LoVo (cell line): ENCODE data around the gene TRDN.
"Not testable (repeated sequence)": the region's sequence is repeated elsewhere in the genome, so short reads cannot be mapped to it uniquely, and the experiment has no call there.

Experiments used
- DNase-seq: peaks from one replicate; pipeline ENCODE4 v3.0.0-alpha.2; 2016; ENCODE audit warnings: low spot score

TRDN gene

GRCh38 chr6:123629258-123629941 is 7.3 kb downstream of the TRDN start:
- DNase-seq: no peak

- DNase-seq: no peak
Observed at GRCh38 chr6:123625696-123626095, 11.1 kb downstream of the TRDN start.

- DNase-seq: no peak
Observed at GRCh38 chr6:123622780-123623179, 14.0 kb downstream of the TRDN start.

DNA sequence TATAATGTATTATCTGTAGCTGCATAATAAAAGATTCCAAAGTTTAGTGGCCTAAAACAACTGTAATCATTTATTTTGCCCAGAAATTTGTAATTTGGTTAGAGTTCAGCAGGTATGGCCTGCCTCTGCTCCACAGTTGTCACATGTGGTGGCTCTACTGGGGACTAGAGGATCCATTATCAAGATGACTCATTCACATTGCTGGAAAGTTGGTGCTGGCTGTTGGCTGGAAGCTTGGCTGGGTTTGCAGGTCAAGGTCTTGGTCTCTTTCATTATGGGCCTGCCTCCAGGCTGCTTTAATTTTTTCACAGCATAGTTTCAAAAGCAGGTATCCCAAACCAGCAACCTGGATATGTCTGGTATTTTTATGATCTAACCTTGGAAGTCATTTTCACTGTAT is 17.6 kb downstream of the TRDN start:
- DNase-seq: no peak

DNA sequence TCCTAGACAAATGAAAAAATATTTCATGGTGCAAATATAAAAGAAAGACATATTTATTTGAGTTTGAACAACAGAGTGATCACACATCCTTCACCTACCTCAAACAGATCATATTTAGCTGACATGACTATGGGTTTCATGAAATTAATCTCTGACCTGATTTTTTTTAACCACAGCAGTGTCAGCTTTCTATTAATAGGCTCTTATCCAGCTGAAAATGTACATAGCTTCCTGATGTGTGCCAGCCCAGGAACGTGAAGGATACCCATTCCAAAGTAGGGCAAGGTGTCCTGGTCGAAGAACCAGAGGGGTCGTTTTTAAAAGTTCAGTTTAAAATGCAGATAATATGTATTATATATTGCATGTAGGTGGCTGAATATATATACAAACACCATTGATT is 19.8 kb downstream of the TRDN start:
- no peak for DNase-seq

DNA sequence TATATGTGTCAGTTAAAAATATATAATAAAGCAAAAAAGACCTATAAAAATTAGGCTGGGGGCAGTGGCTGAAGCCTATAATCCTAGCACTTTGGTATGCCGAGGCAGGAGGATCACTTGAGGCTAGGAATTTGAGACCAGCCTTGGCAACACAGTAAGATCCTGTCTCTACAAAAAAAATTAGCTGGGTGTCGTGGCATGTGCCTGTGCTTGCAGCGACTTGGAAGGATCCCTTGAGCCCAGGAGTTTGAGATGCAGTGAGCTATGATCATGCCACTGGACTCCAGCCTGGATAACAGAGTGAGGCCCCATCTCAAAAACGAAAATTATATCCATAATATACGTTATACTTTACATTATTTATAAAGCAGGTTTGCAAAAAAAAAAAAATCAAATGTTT is 20.7 kb downstream of the TRDN start:
- no peak for DNase-seq

- no peak for DNase-seq
Observed at GRCh38 chr6:123610779-123611178, 26.0 kb downstream of the TRDN start.

- no peak for DNase-seq
Observed at GRCh38 chr6:123604067-123604466, 32.7 kb downstream of the TRDN start.

DNA sequence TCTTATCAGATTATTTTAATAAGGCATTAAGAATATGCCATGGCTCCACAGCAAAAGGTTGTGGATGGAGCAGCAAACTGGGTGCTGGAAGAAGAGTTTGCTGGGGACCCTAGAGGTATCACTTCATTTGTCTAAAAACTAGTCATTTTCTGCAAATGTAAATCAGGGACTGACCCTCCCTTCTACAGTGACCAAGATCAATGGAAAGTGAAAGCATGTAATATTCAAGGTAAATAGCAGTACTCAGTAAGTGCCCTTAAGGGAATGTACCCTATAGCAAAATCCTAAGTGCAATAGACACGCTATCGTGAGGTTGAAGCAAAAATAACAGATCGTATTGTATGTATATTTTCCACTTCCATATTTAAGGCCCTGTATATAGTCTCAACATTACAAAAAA is 38.7 kb downstream of the TRDN start:
- DNase-seq: no peak

DNA sequence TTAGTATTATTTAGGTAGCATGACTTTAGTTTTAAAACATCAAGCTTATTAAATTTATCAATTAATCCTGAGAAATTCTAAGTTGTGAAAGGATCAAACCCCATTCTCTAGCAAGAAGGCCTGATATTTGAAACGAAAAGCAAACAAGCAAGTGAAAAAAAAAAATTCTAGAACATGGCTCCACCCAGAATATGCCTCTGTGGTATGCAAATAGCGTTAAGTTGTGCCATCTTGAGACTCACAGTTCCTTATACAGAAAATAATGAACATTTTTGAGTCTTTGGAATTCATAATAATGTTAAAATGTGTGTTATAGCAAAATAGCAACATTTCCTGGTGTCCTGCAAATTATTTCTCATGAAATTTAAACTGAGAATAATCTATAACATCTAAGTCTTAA is 42.0 kb downstream of the TRDN start:
- DNase-seq: no peak

DNA sequence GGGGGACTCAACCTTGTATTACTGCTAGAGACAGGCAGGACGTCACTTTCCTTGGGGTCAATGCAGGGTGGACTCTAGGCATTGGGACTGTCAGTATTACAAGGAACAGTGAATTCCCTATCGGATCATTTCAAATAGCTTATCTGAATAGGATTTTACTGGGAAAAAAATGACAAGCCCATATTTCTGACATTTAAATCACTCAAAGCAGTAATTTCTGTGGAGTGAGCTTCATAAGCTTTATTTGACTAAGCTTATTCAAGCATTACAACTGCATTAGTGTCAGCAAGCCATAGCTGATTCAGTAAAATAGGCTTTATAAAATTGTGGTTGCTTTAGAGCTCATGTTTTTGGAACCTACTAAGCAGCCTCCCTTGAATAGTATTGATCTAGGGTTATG is 44.3 kb downstream of the TRDN start:
- DNase-seq: no peak

- no peak for DNase-seq
Observed at GRCh38 chr6:123589973-123590372, 46.8 kb downstream of the TRDN start.

- no peak for DNase-seq
Observed at GRCh38 chr6:123589317-123589716, 47.4 kb downstream of the TRDN start.

DNA sequence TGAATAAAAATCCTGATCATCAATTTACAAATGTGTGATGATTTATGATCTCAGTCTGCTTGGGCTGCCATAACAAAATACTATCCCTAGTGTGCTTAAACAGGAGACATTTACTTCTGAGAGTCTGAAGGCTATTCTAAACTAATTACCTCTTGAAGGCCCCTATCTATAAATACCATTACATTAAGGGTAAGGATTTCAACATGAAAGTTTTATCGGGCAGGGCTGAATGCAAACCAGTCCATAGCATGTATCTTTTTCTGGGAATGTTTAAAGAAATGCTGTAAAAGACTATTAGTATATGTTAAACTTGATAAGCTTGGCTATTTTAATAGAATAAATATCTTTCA is 48.2 kb downstream of the TRDN start:
- no peak for DNase-seq

DNA sequence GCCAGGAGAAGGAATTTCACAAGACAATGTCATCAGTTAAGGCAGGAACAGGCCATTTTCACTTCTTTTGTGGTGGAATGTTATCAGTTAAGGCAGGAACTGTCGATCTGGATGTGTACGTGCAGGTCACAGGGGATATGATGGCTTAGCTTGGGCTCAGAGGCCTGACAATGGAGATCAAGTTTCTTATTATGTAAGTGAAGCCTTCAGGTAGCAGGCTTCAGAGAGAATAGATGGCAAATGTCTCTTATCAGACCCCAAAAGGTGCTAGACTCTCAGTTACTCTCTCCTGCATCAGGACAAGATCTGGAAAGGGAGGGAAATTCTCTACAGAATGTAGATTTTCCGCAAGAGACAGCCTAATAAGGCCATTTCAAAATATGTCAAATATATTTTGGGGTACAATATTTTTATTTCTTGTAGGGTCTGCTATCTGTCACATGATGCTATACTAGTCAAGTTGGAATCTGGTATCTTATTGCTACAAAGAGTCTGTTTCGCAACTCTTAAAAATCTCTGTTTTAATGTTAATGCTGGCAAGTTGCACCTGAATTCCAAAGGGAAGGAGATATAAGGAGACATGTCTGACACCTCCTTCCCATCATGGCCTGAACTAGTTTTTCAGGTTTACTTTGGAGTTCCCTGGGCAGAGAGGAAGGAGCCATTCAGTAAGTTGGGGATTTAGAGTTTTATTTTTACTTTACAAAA is 48.8 kb downstream of the TRDN start:
- DNase-seq: no peak

- DNase-seq: not testable (repeated sequence)
Observed at GRCh38 chr6:123587407-123587806, 49.3 kb downstream of the TRDN start.

- no peak for DNase-seq
Observed at GRCh38 chr6:123580331-123580730, 56.4 kb downstream of the TRDN start.

DNA sequence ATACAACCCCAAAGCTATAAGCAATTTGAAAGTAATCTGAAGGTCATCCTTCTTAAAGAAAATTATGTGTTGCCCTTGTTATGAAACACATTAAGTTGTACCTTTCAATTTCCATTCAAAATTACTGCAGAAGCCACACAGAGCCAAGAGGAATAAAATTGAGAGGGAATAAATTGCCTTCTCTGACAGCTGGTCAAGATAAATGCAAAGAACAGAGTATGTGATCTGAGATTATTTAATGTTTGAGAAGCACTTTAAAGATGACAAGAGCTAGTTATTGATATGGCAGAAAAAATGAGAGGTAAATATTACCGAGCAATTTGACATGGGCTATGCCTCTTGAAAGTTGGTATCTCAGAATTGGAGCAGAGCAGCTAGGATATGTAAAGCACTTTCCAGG is 61.6 kb downstream of the TRDN start:
- no peak for DNase-seq

- no peak for DNase-seq
Observed at GRCh38 chr6:123570813-123571684, 65.7 kb downstream of the TRDN start.

GRCh38 chr6:123569575-123569974 is 67.2 kb downstream of the TRDN start:
- DNase-seq: no peak

GRCh38 chr6:123565529-123565928 is 71.2 kb downstream of the TRDN start:
- no peak for DNase-seq

DNA sequence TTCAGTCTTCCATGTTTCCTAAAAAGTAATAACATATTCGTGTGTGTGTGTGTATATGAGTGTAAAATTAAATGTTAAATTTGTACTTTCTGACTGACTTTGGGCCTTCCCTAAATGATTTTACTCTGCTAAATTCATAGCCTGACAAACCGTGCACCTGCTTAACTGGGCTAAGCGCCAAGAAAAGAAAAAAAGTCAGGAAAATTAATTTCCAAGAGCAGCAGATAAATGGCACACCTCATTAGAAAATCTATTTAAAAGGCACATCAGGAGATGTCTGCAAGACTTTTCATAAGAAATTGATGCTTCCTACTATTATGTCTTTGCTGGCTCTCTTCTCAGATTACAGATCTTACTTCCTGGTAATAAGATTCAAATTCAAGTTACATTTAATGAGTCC is 72.4 kb downstream of the TRDN start:
- no peak for DNase-seq

- DNase-seq: no peak
Observed at GRCh38 chr6:123562677-123563076, 74.1 kb downstream of the TRDN start.
